HG02571 (cell line): ENCODE measurements around the gene MAGI1.
"Not testable (repeated sequence)": the region's sequence is repeated elsewhere in the genome, so short reads cannot be mapped to it uniquely, and the experiment has no call there.

Experiments used
- ATAC-seq: cut with Tn5 transposase; IDR thresholded peaks from one replicate; pipeline ENCODE4 v1.9.1; 2021; ENCODE audit warnings: mild to moderate bottlenecking, moderate library complexity; ENCODE audit not compliant: unreplicated experiment

MAGI1 gene

GRCh38 chr3:65886391-65886790, 152.3 kb downstream of the MAGI1 start:
- ATAC-seq = no peak

GRCh38 chr3:65884071-65884470, 154.6 kb downstream of the MAGI1 start:
- no peak for ATAC-seq

GRCh38 chr3:65883613-65884012, 155.1 kb downstream of the MAGI1 start:
- ATAC-seq = no peak

GRCh38 chr3:65880350-65880749, 158.4 kb downstream of the MAGI1 start:
- no peak for ATAC-seq

GRCh38 chr3:65879372-65879771, 159.3 kb downstream of the MAGI1 start:
- ATAC-seq = no peak

GRCh38 chr3:65878831-65879230, 159.9 kb downstream of the MAGI1 start:
- no peak for ATAC-seq

- ATAC-seq = no peak
Measured at GRCh38 chr3:65877160-65877559, 161.6 kb downstream of the MAGI1 start.

- ATAC-seq = no peak
Measured at GRCh38 chr3:65876028-65876420, 162.7 kb downstream of the MAGI1 start.

- ATAC-seq = no peak
Measured at GRCh38 chr3:65875393-65876027, 163.2 kb downstream of the MAGI1 start.

GRCh38 chr3:65873869-65874268, 164.8 kb downstream of the MAGI1 start:
- ATAC-seq = no peak

GRCh38 chr3:65873028-65873427, 165.7 kb downstream of the MAGI1 start:
- ATAC-seq = no peak

GRCh38 chr3:65871305-65872141, 167.2 kb downstream of the MAGI1 start:
- no peak for ATAC-seq

GRCh38 chr3:65869798-65870197, 168.9 kb downstream of the MAGI1 start:
- no peak for ATAC-seq

GRCh38 chr3:65867463-65868210, 171.1 kb downstream of the MAGI1 start:
- no peak for ATAC-seq

- ATAC-seq = no peak
Measured at GRCh38 chr3:65864357-65864904, 174.3 kb downstream of the MAGI1 start.

GRCh38 chr3:65861718-65862117, 177.0 kb downstream of the MAGI1 start:
- no peak for ATAC-seq

- ATAC-seq = not testable (repeated sequence)
Measured at GRCh38 chr3:65859612-65860011, 179.1 kb downstream of the MAGI1 start.

- ATAC-seq = no peak
Measured at GRCh38 chr3:65858749-65859148, 180.0 kb downstream of the MAGI1 start.

GRCh38 chr3:65857327-65857726, 181.4 kb downstream of the MAGI1 start:
- ATAC-seq = no peak

- ATAC-seq = no peak
Measured at GRCh38 chr3:65856907-65857306, 181.8 kb downstream of the MAGI1 start.

GRCh38 chr3:65855370-65856100, 183.2 kb downstream of the MAGI1 start:
- ATAC-seq = no peak
